ENCODE results near the gene YPEL5. TPM values are rescaled to one million over a fixed set of nuclear protein-coding genes. Genes with fewer than 3 reads are reported as not detected.

YPEL5 gene
- polyA plus RNA-seq, 3 donors = 231 to 254 (median 235) TPM

DNA sequence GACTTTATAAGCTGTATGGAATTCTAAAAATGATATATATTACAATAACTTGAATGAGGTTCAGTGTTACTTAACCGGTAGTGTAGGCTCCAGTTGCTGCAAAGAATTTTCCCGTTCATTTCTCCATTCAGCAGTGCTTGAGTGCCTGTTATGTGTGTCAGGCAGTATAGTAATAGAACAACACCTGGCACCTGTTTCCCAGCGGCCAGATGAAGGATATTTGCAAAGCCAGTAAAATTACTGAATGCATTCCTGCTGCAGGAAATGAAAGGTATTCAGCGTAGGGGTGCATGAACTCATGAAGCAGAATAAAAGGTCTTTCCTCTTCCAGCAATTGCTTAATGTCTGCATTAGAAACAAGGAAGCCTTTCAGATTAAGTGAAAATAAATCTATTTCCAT is 18.8 kb downstream of the YPEL5 start:
- DNase-seq = no peak
- WGBS (ENCODE audit: insufficient coverage) = 92% methylated on average over 2 of the region's 4 CpGs
- H3K4me3 ChIP-seq (replicated peaks in 1 of 3; ENCODE audit: low read depth in 2 of 3, low read length in 3 of 3) = no peak overlapping the region

DNA sequence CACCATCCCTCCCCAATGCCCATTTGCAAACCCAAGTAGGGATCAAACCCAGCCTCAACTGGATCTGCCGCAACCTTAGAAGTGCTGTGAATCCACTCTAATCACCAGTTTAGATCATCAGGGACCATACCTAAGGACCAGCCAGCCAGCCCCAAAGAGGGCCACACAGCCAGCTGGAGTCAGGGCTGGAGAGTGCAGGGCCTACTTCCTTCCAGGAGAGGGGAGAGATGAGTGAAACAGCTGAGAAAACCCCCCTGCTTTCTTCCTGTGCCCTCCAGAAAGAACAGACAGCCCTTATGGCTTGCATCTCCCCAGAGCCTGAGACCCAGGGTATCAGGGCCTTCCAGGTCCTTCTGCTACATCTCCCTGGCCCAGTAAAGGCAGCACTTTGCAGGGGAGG is 25.8 kb downstream of the YPEL5 start:
- Mint-ChIP-seq H3K4me1 (no peaks in the 10 kb centered on the region), H3K27ac (no peak overlapping the region), H3K4me3 (no peak overlapping the region), H3K9me3 (no peaks in the 10 kb centered on the region), H3K36me3 (peaks cover 0 to 2% of the 10 kb centered on the region in 2 donors), H3K27me3 (ENCODE audit: low read depth in 3 of 3) (peaks cover 0 to 2% (median 2%) of the 10 kb centered on the region in 3 donors)
- Histone ChIP-seq H4K20me1 (ENCODE audit: insufficient read depth, low read length) (no peaks in the 10 kb centered on the region), H2AFZ (ENCODE audit: insufficient read depth, low read depth, low read length, poor library complexity, severe bottlenecking) (no peak overlapping the region), H3K9ac (ENCODE audit: insufficient read depth, low read length, poor library complexity, severe bottlenecking) (no peak overlapping the region), H3K4me2 (replicated peaks; ENCODE audit: extremely low read depth, low read length, poor library complexity, severe bottlenecking) (no peak overlapping the region), H3K4me3 (replicated peaks in 1 of 3; ENCODE audit: low read depth in 2 of 3, low read length in 3 of 3) (no peak overlapping the region), H3K27me3 (ENCODE audit: control insufficient read depth in 2 of 2, insufficient read depth in 2 of 2, low read length in 2 of 2) (no peaks in the 10 kb centered on the region), H3K79me2 (ENCODE audit: insufficient read depth, low read length) (no peaks in the 10 kb centered on the region), H3K9me3 (replicated peaks in 1 of 2; ENCODE audit: control insufficient read depth in 1 of 2, insufficient read depth in 1 of 2, low read length in 2 of 2) (no peaks in the 10 kb centered on the region), H3K36me3 (replicated peaks in 1 of 2; ENCODE audit: control insufficient read depth in 1 of 2, insufficient read depth in 2 of 2, low read length in 2 of 2) (no peaks in the 10 kb centered on the region), H3K4me1 (ENCODE audit: control insufficient read depth in 1 of 2, insufficient read depth in 2 of 2, low read length in 2 of 2) (no peaks in the 10 kb centered on the region), H3K27ac (ENCODE audit: low read depth in 1 of 2, low read length in 2 of 2) (no peak overlapping the region)
- WGBS (ENCODE audit: insufficient coverage) = no CpG with 5 or more reads among the region's 1 CpG
- TF ChIP-seq, protein P1, sequence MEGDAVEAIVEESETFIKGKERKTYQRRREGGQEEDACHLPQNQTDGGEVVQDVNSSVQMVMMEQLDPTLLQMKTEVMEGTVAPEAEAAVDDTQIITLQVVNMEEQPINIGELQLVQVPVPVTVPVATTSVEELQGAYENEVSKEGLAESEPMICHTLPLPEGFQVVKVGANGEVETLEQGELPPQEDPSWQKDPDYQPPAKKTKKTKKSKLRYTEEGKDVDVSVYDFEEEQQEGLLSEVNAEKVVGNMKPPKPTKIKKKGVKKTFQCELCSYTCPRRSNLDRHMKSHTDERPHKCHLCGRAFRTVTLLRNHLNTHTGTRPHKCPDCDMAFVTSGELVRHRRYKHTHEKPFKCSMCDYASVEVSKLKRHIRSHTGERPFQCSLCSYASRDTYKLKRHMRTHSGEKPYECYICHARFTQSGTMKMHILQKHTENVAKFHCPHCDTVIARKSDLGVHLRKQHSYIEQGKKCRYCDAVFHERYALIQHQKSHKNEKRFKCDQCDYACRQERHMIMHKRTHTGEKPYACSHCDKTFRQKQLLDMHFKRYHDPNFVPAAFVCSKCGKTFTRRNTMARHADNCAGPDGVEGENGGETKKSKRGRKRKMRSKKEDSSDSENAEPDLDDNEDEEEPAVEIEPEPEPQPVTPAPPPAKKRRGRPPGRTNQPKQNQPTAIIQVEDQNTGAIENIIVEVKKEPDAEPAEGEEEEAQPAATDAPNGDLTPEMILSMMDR (IDR thresholded peaks at IDR 0.05) = no peak
- intact Hi-C loops (cut with micrococcal nuclease) = no loop called here
- DNase-seq = no peak

More for the DNA sequence above, 18.8 kb downstream of the YPEL5 start:
- peaks cover 0 to 2% (median 0%) of the 10 kb centered on the region in 3 donors for H3K27me3 Mint-ChIP-seq (ENCODE audit: low read depth in 3 of 3)
- no peak overlapping the region for H3K27ac Mint-ChIP-seq
- Histone ChIP-seq H3K27me3 (ENCODE audit: control insufficient read depth in 2 of 2, insufficient read depth in 2 of 2, low read length in 2 of 2) (no peaks in the 10 kb centered on the region), H3K9ac (ENCODE audit: insufficient read depth, low read length, poor library complexity, severe bottlenecking) (no peak overlapping the region), H3K36me3 (replicated peaks in 1 of 2; ENCODE audit: control insufficient read depth in 1 of 2, insufficient read depth in 2 of 2, low read length in 2 of 2) (peaks cover 12 to 20% of the 10 kb centered on the region in 2 donors), H3K9me3 (replicated peaks in 1 of 2; ENCODE audit: control insufficient read depth in 1 of 2, insufficient read depth in 1 of 2, low read length in 2 of 2) (no peaks in the 10 kb centered on the region), H2AFZ (ENCODE audit: insufficient read depth, low read depth, low read length, poor library complexity, severe bottlenecking) (no peak overlapping the region), H3K4me1 (ENCODE audit: control insufficient read depth in 1 of 2, insufficient read depth in 2 of 2, low read length in 2 of 2) (no peaks in the 10 kb centered on the region), H3K79me2 (ENCODE audit: insufficient read depth, low read length) (no peaks in the 10 kb centered on the region), H3K27ac (ENCODE audit: low read depth in 1 of 2, low read length in 2 of 2) (no peak overlapping the region), H4K20me1 (ENCODE audit: insufficient read depth, low read length) (peaks cover 32% of the 10 kb centered on the region), H3K4me2 (replicated peaks; ENCODE audit: extremely low read depth, low read length, poor library complexity, severe bottlenecking) (no peak overlapping the region)
- H3K4me1 Mint-ChIP-seq = peaks cover 5% of the 10 kb centered on the region
- no peak overlapping the region for H3K4me3 Mint-ChIP-seq
- peaks cover 22 to 26% of the 10 kb centered on the region in 2 donors for H3K36me3 Mint-ChIP-seq
- TF ChIP-seq, protein P1 (IDR thresholded peaks at IDR 0.05) = no peak
- intact Hi-C loops (cut with micrococcal nuclease) = loop anchor here (5.0 kb wide), 1 partner anchor 542 kb away; no protein-coding TSS in a partner anchor
- no peaks in the 10 kb centered on the region for H3K9me3 Mint-ChIP-seq

All from CD14-positive monocyte (primary cell).